Stimulated activated CD4-positive, alpha-beta T cell treated with anti-CD3 and anti-CD28 coated beads, Interleukin-4, amount 100 ng/mL, for 1 hour (primary cell): ENCODE measurements around the gene DCXR.

Source experiments
- DNase-seq: peaks from one replicate; pipeline ENCODE4 v3.0.0-alpha.2; 2020

DCXR gene

GRCh38 chr17:81994593-81995462, 42.7 kb downstream of the DCXR start:
- DNase-seq: no peak

GRCh38 chr17:81993729-81994592, 43.5 kb downstream of the DCXR start:
- no peak for DNase-seq

GRCh38 chr17:81992306-81993102, 45.0 kb downstream of the DCXR start:
- DNase-seq: no peak

GRCh38 chr17:81991684-81992305, 45.7 kb downstream of the DCXR start:
- no peak for DNase-seq

GRCh38 chr17:81990836-81991683, 46.4 kb downstream of the DCXR start:
- no peak for DNase-seq

- DNase-seq: no peak
These were observed 50.2 kb downstream of the DCXR start for GRCh38 chr17:81987161-81987770.

GRCh38 chr17:81986606-81987005, 50.9 kb downstream of the DCXR start:
- no peak for DNase-seq
